ENCODE results near the gene DGKH.

Gene DGKH

DNA sequence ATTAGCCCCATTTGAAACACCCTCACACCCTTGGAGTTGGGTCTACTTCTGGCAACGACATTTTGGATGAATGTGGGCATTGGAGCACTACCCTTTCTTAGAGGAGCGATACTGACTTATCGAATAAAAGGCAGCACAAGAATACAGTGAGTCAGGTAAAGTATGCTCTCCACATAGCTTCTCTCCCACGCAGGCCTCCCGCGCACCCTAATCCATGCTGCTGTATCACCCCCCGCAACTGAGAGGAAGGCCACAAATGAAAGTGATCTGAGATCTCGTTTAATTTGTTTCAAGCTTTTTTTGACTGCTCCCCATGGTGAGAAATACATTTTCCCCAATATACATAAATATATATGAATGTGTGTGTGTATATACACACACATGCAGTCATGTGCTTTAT lies 198.1 kb downstream of the DGKH start:
- no peak for DNase-seq

DNA sequence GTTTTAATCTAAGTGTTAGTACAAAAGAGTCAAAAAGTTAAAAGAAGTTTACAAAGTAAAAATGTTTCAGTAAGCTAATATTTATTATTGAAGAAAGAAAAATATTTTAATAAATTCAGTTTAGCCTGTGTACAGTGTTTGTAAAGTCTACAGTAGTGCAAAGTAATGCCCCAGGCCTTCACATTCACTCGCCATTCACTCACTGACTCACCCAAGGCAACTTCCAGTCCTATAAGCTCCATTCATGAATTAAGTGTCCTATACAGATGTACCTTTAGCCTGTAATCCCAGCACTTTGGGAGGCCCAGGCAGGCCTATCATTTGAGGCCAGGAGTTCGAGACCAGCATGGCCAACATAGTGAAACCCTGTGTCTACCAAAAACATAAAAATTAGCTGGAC lies 199.4 kb downstream of the DGKH start:
- DNase-seq: no peak

DNA sequence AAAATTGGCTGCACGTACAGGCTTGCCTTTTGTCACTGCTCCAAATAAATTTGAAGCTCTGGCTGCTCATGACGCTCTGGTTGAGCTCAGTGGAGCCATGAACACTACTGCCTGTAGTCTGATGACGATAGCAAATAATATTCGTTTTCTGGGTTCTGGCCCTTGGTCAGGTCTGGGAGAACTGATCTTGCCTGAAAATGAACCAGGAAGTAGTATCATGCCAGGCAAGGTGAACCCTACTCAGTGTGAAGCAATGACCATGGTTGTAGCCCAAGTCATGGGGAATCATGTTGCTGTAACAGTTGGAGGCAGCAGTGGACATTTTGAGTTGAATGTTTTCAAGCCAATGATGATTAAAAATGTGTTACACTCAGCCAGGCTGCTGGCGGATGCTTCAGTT lies 207.4 kb downstream of the DGKH start:
- DNase-seq: no peak

DNA sequence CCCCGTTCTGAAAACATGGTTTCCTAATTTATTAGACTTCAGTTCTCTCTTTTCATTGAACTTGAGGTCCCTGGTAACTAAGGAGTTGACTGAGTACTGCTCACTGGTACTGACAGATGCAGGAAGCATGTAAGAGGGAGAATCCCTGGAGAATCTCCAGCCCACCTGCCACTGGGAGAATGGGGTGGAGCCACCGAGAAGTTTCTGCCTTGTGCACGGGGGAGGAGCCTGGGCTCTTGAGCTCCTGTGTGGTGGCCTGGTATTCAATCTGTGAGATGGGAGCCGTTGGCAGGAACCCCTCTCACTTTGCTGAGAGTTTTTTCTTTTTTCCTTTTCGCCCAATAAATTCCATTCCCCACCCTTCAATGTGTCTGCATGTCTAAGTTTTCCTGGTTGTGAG lies 210.3 kb downstream of the DGKH start:
- DNase-seq: no peak

DNA sequence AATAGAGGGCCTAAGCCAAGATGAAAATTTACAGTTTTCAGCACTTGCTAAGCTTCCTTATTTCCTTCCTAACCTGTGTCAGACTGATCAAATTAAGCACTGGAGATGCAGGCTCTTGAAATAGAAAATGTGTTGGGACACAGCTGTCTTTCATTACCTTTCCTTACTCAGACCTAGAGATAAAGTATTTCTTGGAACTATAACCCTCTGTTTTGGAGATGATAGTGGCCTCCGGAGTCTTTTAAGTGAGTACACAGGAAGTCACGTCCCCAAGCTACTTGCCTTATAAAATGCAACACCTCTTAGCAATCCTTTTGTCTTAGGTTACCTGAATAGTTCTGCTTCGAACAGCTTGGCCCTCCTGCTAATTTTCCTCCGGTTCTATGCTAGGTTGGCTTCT lies 211.1 kb downstream of the DGKH start:
- DNase-seq: no peak

DNA sequence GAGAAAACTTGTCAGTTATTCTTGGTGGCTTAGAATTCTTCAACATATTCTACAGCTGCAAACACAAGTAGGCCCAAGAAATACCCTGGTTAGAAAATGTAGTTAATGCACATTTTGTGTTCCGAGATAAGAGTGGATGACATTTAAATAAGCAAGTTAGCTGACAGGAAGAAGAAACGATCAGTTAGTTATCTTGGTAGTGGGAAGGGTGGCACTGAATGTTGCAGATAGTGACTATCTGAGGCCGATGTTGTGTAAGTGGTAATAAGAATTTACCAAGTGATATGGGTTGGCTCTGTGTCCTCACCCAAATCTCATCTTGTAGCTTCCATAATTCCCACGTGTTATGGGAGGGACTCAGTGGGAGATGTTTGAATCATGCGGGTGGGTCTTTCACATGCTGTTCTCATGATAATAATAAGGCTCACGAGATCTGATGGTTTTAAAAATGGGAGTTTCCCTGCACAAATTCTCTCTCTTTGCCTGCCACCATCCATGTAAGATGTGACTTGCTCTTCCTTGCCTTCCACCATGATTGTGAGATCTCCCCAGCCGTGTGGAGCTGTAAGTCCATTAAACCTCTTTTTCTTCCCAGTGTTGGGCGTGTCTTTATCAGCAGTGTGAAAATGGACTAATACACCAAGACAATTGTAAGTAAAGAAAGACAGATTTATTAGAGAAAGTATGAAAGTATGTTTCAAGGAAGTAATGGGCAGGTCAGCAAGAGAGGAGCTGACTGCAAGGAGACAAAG lies 212.6 kb downstream of the DGKH start:
- DNase-seq: no peak

DNA sequence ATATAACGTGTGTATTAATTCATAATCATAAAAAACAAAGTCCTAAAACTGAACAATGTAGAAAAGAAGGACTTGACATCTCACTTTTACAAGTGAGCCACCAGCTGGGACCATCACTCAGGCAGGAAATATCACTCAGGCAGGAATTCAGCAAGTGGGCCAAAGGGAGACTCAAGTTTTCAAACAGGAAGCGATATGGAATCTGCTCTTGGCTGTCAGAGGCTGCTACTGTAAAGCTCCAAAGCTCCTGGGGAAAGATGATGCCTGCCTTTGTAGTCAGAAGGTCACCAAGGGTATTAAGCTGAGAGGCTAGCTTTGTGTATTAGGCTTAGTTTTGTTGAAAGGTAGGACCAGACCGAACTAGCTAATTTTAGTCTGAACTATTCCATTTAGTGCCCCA lies 218.0 kb downstream of the DGKH start:
- no peak for DNase-seq

DNA sequence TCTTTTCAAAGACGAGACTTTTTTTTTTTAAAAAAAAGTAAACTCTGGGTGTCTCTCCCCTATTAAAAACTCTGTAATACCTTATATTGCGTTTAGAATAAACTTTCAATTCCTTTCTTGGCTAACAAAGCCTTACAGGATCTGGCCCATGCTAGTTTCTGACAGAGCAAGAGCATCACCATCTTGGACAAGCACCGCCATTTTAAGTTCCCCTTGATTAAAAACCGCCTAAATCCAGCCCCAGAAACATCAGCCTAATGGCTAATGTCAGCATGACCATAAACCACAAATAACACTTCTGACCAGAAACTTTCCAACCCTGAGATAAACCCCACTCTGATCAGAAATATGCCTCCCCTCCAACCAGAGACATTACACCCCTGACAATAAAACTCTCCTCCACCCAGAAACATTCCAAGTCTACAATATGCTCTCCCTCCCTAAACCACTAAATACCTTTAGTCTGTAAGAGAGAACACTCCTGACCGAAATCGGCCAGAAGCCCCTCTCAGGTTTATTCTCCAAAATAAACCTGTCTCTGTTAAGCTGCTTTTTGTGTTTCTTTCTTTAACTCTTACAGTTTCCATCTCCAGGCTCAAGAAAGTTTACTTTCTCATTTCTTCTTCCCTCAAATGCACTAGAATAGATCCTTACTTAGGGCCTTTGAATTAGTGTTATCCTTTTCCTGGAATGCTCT lies 221.9 kb downstream of the DGKH start:
- DNase-seq: no peak

DNA sequence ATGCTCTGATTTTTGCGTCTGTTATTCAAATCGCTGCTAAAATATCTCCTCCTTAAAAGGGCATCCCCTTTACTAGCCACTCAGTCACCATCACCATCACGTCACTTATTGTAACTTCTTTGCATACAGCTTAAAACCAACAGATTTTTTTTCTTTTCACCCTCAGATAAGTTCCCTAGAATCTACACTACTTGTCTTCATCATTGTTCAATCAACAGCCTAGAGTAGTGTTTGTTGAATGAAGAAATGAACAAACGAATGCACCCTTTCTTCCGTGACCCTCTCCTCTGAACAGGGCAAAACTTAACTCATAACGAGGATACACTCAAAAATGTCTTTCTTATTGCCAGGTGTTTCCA lies 222.4 kb downstream of the DGKH start:
- DNase-seq: no peak

DNA sequence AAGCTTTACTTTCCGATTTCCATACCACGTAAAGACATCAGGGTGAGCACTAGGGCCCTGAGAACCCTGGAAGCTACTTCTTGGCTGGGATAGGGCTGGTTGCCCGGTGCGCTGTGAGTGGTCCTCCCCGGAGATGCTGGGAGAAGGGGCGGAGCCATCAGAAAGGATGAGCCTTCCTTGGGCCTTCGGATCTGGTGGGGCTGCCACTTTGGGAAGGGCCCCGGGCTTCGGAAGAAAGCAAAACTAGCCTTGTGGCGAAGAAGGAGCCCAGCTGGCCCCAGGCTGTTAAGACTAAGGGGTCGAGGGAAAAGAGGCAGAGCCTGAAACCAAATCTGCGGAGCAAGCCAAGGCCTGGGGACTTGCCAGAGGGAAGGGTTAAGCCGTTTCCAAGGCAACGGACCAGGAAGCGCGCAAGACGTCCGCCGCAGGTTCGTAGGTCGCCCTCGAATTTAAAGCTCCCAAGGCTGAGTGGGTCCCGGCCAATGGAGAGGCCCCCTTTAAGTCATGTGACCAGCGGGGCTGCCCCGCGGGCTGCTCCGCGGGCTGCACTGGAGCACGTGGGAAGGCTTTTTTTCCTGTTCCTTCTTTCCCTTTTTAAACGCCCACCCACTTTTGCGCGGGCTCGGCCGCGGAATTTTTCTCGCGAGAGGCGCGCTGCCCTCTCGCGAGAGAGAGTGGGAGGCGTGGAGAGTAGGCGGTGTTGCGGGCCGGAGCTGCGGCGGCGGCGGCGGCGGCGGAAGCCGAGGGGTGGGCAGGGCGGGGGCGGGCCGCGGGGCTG lies 223.1 kb downstream of the DGKH start:
- DNase-seq: peak; percentile 86

DNA sequence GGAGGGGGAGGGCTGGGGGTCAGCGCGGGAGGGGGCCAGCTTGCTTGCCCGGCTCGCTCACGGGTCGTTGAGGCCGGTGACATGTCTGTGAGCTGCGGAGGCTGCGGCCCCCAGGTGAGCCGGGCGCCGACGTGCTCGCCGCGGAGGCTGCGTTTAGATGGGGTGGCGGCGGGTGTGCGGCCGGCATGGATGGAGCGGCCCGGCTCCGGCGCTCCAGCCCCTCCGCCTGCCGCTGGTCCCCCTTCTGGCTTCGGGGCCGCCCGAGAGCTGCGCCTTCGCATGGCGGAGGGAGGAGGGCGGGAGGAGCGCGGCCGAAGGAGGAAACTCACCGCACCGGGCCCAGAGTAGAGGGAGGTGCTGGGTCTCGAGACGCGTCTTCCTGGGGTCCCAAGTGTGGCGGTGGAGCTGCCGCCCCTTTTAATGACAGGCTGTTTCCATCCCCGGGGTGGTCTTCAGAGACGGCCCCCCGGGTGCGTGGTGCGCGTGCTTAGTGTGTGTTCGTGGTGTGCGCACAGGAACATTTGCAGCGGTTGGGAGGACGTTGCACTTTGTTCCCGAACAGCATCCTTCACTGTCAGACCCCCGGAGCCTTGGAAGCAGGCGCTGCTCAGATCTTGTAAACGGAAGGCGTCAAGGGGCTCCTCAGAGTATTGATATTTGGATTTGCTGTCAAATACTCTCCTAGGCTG lies 223.8 kb downstream of the DGKH start, which contains the start of gene AKAP11:
Gene AKAP11 (plus strand): TSS at position 38 of the 689 bp plus-strand sequence. CDS start 14,197 bp downstream, outside the sequence.
- DNase-seq: no peak

DNA sequence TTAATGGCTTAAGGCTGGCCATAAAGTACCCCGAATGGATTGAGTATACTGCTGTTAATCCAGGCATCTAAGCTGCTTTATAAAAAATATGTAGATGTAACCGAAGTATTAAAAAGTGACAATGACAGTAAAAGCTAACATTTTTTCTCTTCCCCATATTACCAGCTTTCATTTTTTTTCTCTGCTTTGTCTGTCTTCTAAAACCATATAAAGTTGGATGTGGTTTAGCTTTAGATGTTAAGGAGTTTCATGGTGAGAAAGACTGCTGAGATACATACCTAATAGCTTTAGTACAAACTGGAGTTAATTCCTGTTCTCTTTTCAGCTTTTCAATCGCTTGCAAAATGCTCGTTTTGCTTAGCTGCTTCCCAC lies 224.3 kb downstream of the DGKH start:
- no peak for DNase-seq

DNA sequence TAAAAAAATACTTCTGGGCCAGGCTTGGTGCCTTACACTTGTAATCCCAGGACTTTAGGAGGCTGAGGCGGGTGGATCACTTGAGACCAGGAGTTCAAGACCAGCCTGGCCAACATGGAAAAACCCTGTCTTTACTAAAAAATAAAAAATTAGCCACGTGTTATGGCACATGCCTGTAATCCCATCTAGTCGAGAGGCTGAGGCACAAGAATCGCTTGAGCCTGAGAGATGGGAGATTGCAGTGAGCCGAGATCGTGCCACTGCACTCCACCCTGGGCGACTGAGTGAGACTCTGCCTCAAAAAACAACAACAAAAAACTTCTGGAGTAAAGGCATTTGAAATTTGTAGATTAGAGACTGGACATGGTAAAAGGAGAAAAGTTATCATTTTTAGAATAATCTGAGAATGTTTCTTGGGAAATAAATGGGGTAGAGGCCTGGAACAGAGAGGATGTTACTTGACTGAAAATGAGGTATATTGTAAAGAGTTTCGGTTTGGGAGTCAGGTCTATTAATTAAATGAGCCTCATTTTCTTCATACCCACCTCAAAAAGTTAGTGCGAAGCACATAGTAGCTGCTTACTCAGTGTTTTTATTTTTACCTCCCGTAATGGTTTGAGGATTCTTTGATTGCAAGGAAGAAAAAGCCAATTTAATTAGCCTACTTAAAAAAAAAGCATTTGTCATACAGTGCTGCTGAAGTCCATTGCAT lies 226.1 kb downstream of the DGKH start:
- no peak for DNase-seq

DNA sequence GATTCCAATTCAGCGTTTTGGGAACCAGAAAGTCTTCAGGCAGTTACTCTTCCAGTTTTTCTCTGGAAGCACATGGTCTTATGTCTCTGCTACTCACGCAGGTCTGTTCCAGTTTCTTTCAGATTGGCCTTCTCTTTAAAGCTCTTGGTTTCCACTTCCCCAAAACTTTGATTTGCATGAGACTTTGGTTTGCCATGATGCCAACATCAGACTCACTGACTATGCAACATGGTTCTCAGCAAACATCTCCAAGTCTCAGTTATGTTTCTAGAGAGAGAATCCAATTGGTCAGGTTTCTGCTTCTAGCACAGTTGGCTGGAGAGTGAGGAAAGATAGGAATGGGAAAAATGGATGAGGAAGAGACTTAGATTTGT lies 226.6 kb downstream of the DGKH start:
- no peak for DNase-seq

DNA sequence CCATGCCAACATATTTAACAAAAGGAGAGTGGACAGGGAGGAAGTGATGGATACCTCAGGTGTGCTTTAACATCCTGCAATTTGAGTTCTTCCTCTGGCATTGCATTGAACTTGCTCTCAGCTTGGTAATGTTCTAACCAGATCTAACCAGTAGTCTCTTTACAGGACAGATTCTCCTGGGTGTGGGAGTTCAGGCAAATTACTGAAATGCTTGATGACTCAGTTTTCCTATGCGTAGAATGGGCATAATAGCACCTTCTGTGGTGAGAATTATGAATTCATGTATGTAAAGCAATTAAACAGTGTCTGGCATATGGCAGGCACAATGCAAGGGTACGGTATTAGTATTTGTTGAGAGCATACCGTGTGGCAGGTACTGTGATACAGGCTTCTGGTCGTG lies 227.1 kb downstream of the DGKH start:
- DNase-seq: no peak

DNA sequence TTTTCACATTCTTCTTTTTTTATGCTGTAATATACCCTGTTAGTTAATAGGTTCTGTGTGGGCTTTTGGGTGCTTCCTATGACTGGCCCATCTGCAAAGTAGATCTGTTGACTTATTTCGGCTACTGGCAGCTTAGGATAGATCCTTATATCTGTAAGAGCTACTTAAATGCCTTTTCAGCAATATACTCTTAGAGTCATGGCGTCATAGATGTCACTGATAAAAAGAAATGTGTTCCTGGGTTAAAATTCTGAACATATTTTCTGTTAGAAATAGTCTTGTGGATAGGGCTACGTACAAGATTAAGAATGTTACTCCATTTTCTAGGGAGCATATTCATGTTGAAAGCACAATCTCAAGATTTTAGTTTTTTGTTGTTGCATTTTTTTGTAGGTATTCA lies 228.2 kb downstream of the DGKH start:
- no peak for DNase-seq

DNA sequence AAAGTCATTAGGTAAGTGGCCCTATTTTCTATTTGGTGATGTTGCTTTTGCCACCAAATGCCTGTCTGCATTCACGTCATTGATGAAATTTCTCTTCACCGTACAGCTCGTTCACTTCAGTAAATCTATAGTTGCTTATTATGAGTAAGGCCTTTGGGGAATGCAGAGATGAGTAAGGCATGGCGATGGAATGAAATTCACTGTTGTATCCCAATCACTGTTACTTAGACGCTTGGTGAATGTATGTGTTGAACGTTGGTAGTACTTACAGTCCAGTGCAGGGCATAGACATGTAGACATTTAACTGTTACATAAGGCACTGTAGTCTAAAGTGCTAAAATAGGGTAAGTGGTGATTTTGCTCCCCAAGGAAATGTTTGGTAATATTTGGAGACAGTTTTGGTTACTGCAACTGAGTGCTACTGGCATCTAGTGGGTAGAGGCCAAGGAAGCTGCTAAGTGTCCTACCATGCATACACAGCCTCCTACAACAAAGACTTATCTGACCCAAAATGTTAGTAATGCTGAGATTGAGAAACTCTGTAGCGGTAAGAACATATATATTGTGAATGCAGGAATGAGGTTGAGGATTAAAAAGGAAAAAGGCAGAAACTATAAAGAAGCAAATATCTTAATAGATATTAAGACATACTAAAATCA lies 229.3 kb downstream of the DGKH start:
- DNase-seq: no peak

DNA sequence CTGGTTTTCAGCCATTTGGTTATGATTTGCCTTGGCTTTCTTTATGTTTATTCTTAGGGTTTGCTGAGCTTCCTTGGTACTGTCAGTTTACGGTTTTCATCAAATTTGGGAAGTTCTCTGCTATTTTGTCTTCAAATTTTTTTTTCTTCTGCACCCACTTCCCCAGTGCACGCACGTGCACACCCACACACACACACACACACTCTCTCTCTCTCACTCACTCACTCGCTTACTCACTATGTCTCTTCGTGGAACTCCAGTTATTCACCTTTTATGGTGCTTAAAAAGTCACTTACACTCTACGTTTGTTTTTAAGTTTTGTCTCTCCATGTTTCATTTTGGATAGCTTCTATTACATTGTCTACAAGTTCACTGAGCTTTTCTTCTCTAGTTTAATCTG lies 230.6 kb downstream of the DGKH start:
- DNase-seq: no peak

DNA sequence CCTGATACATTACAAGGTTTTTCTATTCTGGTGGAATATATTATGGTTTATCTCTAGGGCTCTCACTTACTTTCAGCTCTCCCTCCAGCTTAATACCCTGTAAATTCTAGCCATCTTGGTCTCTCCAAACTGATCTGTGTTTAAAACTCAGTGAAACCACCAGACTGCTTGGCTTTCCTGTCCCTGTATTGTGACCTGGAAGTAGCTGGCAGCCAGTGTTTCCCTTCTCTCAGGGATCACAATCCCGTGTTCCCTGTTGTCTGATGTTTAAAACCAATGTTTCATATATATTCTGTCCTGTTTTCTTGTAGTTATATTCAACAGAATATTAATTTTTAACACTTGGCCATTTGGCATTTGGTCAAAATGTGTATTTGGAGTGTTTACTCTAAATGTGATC lies 231.5 kb downstream of the DGKH start:
- DNase-seq: no peak

DNA sequence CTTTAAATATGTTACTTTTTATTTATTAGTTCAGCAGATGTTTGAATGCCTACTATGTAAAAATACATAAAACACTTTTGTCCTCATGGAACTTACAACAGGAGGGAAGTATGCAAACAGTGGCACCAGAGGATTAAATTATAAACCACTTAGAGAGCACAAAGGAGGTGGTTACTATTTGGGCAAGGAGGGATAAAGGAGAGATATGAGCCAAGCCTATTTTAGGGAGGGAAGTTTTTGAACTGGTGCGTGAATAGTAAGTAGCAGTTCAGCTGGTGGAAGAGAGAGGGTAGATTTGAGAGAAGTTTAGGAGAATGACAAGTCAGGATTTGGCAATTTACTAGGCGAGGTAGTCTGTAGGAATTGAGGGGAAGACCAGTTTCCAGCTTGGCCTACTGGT lies 232.1 kb downstream of the DGKH start:
- DNase-seq: no peak

DNA sequence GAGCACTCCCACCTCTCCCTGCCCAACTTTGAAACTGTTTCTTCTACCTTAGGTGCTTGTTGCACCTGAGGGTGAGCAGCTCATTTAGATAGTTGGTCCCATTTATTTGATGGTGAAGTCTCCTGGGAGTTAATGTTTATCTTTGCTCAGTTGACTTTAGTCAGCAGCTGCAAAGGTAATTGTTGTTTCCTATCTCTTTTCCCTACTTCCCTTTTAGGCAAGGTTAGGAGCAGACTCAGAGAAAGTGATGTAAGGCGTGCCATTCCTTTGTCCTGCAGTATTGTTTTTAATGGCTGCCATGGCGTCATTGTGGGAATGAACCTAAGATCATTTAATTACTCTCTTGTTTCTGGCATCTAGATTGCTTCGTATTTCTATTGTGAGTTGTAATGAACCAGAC lies 235.1 kb downstream of the DGKH start:
- DNase-seq: no peak

DNA sequence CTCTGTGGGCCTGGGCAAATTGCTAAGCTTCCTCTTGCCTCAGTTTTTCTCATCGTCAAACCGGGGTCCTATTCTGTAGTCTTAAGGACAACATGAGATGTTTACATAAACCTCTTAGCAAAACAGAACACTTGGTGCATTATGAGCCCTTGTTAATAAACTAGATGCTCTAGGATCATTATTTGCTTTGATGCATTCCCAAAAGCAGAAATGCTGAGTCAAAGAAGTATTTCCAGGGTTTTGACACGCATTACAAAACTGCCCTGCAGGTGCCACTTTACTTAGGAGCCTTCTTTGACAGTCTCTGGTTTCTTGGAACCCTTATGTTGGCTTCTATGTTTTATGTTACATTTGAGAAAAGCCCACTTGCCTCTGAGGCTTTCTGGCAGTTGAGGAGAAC lies 235.6 kb downstream of the DGKH start:
- no peak for DNase-seq
